DMS114 treated with DMSO at 0.1 percent for 48 hours (cell line): ENCODE measurements around the gene DUXB.

Experiments used
- DNase-seq: peaks from one replicate; lab custom pipeline; 2025; ENCODE audit not compliant: unreplicated experiment; lab: John Stamatoyannopoulos, UW

DUXB gene

GRCh38 chr16:75701361-75701760 lies at the start of gene DUXB:
TSS of gene DUXB (minus strand) at chr16:75701461. CDS start at chr16:75701418, 43 bp downstream.
- DNase-seq: no peak

- no peak for DNase-seq
Measured at GRCh38 chr16:75750528-75750927, 49.3 kb upstream of the DUXB start.

GRCh38 chr16:75746359-75746758 lies 45.1 kb upstream of the DUXB start:
- no peak for DNase-seq

GRCh38 chr16:75745823-75746222 lies 44.6 kb upstream of the DUXB start:
- no peak for DNase-seq

- DNase-seq: no peak
Measured at GRCh38 chr16:75745242-75745641, 44.0 kb upstream of the DUXB start.

- peak; percentile 20 for DNase-seq
Measured at GRCh38 chr16:75742424-75743047, 41.3 kb upstream of the DUXB start.

GRCh38 chr16:75733305-75734211 lies 32.3 kb upstream of the DUXB start:
- no peak for DNase-seq

GRCh38 chr16:75732871-75733270 lies 31.6 kb upstream of the DUXB start:
- DNase-seq: no peak

- no peak for DNase-seq
Measured at GRCh38 chr16:75727221-75727620, 26.0 kb upstream of the DUXB start.

GRCh38 chr16:75726390-75726789 lies 25.1 kb upstream of the DUXB start, which contains the start of gene CPHXL:
TSS of gene CPHXL (minus strand) at chr16:75726490. CDS start at chr16:75726442, 48 bp downstream.
- DNase-seq: no peak

GRCh38 chr16:75718452-75718851 lies 17.2 kb upstream of the DUXB start:
- DNase-seq: no peak

- no peak for DNase-seq
Measured at GRCh38 chr16:75714661-75715060, 13.4 kb upstream of the DUXB start.

GRCh38 chr16:75710344-75710743 lies 9.1 kb upstream of the DUXB start:
- no peak for DNase-seq

- DNase-seq: no peak
Measured at GRCh38 chr16:75703306-75703705, 2.0 kb upstream of the DUXB start.

- no peak for DNase-seq
Measured at GRCh38 chr16:75702242-75702641, 981 bp upstream of the DUXB start.

- no peak for DNase-seq
Measured at GRCh38 chr16:75697571-75697970, 3.7 kb downstream of the DUXB start.

GRCh38 chr16:75695708-75696107 lies 5.6 kb downstream of the DUXB start:
- no peak for DNase-seq

- no peak for DNase-seq
Measured at GRCh38 chr16:75687361-75687760, 13.9 kb downstream of the DUXB start.

GRCh38 chr16:75682308-75682707 lies 19.0 kb downstream of the DUXB start:
- DNase-seq: no peak

- no peak for DNase-seq
Measured at GRCh38 chr16:75679366-75679765, 21.9 kb downstream of the DUXB start.

GRCh38 chr16:75676909-75677308 lies 24.4 kb downstream of the DUXB start, which contains the start of gene CPHXL2:
TSS of gene CPHXL2 (minus strand) at chr16:75677009. CDS start at chr16:75676999, 10 bp downstream.
- DNase-seq: no peak

GRCh38 chr16:75667503-75667902 lies 33.8 kb downstream of the DUXB start:
- DNase-seq: no peak
